Measurements from ENCODE around the gene NDUFS3. TPM values are rescaled to one million over a fixed set of nuclear protein-coding genes. Genes with fewer than 3 reads are reported as not detected.

Gene NDUFS3
- total RNA-seq, 1 donor from 2014 or later, result 61.5 TPM

GRCh38 chr11:47589584-47589976 is 10.7 kb downstream of the NDUFS3 start:
- no peak for DNase-seq (ENCODE audit: extremely low read depth, low read depth, low spot score)

- no peak for DNase-seq (ENCODE audit: extremely low read depth, low read depth, low spot score)
Observed at GRCh38 chr11:47589977-47590861, 11.3 kb downstream of the NDUFS3 start.

- peak; percentile 27 for DNase-seq (ENCODE audit: extremely low read depth, low read depth, low spot score)
Observed at GRCh38 chr11:47591764-47592163, 12.9 kb downstream of the NDUFS3 start.

- DNase-seq (ENCODE audit: extremely low read depth, low read depth, low spot score), result no peak
Observed at GRCh38 chr11:47592251-47592650, 13.4 kb downstream of the NDUFS3 start.

GRCh38 chr11:47592970-47593369 is 14.1 kb downstream of the NDUFS3 start:
- DNase-seq (ENCODE audit: extremely low read depth, low read depth, low spot score), result no peak

- DNase-seq (ENCODE audit: extremely low read depth, low read depth, low spot score), result no peak
Observed at GRCh38 chr11:47593492-47593933, 14.6 kb downstream of the NDUFS3 start.

- DNase-seq (ENCODE audit: extremely low read depth, low read depth, low spot score), result no peak
Observed at GRCh38 chr11:47593934-47594855, 15.3 kb downstream of the NDUFS3 start, which contains the start of gene C1QTNF4. TSS of gene C1QTNF4 (minus strand) at chr11:47594411. CDS start at chr11:47590810, 3,601 bp downstream.

- DNase-seq (ENCODE audit: extremely low read depth, low read depth, low spot score), result no peak
Observed at GRCh38 chr11:47595029-47595428, 16.2 kb downstream of the NDUFS3 start.

GRCh38 chr11:47595967-47596366 is 17.1 kb downstream of the NDUFS3 start:
- DNase-seq (ENCODE audit: extremely low read depth, low read depth, low spot score), result no peak

- no peak for DNase-seq (ENCODE audit: extremely low read depth, low read depth, low spot score)
Observed at GRCh38 chr11:47599902-47600301, 21.0 kb downstream of the NDUFS3 start.

GRCh38 chr11:47603295-47603694 is 24.4 kb downstream of the NDUFS3 start:
- DNase-seq (ENCODE audit: extremely low read depth, low read depth, low spot score), result no peak

GRCh38 chr11:47605921-47606320 is 27.0 kb downstream of the NDUFS3 start:
- no peak for DNase-seq (ENCODE audit: extremely low read depth, low read depth, low spot score)

- no peak for DNase-seq (ENCODE audit: extremely low read depth, low read depth, low spot score)
Observed at GRCh38 chr11:47606731-47607130, 27.9 kb downstream of the NDUFS3 start.

- DNase-seq (ENCODE audit: extremely low read depth, low read depth, low spot score), result no peak
Observed at GRCh38 chr11:47607380-47607779, 28.5 kb downstream of the NDUFS3 start.

GRCh38 chr11:47609675-47610074 is 30.8 kb downstream of the NDUFS3 start:
- DNase-seq (ENCODE audit: extremely low read depth, low read depth, low spot score), result no peak

GRCh38 chr11:47611348-47611794 is 32.5 kb downstream of the NDUFS3 start:
- DNase-seq (ENCODE audit: extremely low read depth, low read depth, low spot score), result no peak

GRCh38 chr11:47615249-47615648 is 36.4 kb downstream of the NDUFS3 start:
- DNase-seq (ENCODE audit: extremely low read depth, low read depth, low spot score), result no peak

- peak; percentile 34 for DNase-seq (ENCODE audit: extremely low read depth, low read depth, low spot score)
Observed at GRCh38 chr11:47616726-47617416, 38.0 kb downstream of the NDUFS3 start.

GRCh38 chr11:47617417-47617809 is 38.5 kb downstream of the NDUFS3 start:
- DNase-seq (ENCODE audit: extremely low read depth, low read depth, low spot score), result no peak

- no peak for DNase-seq (ENCODE audit: extremely low read depth, low read depth, low spot score)
Observed at GRCh38 chr11:47620836-47621378, 42.0 kb downstream of the NDUFS3 start.
